EH (cell line): Measurements from ENCODE around the gene SNX30.

ENCODE experiments used
- DNase-seq: peaks from one replicate; pipeline ENCODE4 v3.0.0-alpha.2; 2015; ENCODE audit warnings: low read depth

The SNX30 gene

GRCh38 chr9:112823257-112823656 is 72.7 kb downstream of the SNX30 start:
- DNase-seq, result no peak

DNA sequence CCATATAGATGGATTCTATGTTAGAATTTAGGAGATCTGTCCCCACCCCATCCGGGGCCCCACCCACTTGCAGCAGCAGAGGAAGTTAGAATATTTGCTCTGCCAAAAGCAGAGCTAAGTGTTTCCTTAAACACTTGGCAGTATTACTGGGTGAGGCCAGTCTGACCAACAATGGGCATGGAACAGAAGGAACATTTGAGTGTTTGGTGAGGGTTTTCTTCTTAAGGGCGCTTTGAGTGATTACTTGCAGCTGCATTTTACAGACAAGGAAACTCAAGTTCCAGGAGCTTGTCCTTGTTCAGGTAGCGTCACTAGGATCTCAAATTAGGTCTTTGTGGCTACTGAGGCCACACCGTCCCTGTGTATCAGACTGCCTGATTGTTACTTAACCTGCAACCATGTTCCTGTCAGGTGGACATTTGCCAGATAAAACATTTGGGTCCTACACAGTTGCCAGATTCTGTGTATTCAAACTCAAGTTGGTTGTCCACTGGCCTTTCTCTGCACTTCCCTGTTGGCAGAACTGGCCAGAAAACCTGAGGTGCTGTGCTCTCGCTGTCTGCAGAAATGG is 80.8 kb downstream of the SNX30 start:
- DNase-seq, result no peak

DNA sequence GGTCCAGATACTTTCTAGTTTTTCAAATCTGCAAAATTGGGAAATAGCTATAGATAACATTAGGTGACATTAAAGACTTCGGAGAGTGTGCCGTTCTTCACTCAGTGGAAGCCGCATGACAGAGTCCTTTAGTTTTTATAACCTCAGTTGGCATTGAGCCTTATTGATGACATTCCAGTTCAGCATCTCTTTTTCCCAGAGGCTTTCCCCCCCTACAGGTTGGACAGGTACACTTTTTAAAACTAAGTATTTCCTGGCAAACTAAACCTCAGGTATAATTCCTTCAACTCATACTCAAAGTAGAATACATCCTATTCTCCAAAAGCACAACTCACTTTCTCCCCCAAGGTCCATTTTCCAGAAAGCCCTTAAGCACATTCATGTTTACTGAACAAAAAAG is 81.4 kb downstream of the SNX30 start:
- DNase-seq, result no peak

DNA sequence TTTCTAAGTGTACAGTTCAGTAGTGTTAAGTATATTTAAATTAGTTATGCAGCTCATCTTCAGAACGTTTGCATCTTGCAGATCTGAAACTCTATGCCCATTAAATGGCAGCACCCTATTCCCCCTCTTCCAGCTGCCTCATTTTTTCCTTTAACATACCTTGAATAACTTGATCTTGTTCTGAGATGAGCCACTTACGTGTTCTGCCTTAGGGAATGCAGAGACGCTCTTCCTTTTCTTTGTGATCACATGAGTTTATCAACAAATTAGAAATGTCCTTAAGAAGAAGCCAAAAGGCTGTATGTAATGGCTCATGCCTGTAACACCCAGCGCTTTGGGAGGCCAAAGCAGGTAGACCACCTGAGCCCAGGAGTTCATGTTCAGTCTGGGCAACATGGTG is 82.5 kb downstream of the SNX30 start:
- no peak for DNase-seq

DNA sequence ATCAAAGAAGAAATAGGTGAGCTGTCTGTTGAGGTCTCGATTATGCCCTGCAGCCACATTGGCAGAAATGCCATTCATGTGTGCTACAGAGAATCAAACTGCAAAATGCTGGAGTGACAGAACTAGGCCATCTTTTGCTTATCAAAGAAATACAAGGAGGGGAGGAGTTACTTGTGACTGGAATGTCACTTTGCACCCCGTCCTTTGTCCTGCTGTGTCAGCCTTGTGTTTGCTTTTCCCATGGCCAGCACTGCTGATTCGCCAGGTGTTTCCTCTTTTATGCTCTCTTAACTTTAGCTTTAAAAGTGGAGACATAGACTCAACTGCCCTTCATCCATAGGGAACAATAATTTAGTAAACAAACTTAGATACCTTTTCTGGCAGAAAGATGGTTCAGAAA is 85.8 kb downstream of the SNX30 start:
- DNase-seq, result no peak

- no peak for DNase-seq
Observed at GRCh38 chr9:112838342-112838741, 87.8 kb downstream of the SNX30 start.

GRCh38 chr9:112839331-112839730 is 88.8 kb downstream of the SNX30 start:
- no peak for DNase-seq

- no peak for DNase-seq
Observed at GRCh38 chr9:112841261-112841660, 90.7 kb downstream of the SNX30 start.

- no peak for DNase-seq
Observed at GRCh38 chr9:112842555-112842954, 92.0 kb downstream of the SNX30 start.

- DNase-seq, result peak; percentile 74
Observed at GRCh38 chr9:112844771-112845542, 94.4 kb downstream of the SNX30 start.

- peak; percentile 25 for DNase-seq
Observed at GRCh38 chr9:112846528-112847488, 96.2 kb downstream of the SNX30 start.

GRCh38 chr9:112848316-112849151 is 98.0 kb downstream of the SNX30 start:
- DNase-seq, result no peak

DNA sequence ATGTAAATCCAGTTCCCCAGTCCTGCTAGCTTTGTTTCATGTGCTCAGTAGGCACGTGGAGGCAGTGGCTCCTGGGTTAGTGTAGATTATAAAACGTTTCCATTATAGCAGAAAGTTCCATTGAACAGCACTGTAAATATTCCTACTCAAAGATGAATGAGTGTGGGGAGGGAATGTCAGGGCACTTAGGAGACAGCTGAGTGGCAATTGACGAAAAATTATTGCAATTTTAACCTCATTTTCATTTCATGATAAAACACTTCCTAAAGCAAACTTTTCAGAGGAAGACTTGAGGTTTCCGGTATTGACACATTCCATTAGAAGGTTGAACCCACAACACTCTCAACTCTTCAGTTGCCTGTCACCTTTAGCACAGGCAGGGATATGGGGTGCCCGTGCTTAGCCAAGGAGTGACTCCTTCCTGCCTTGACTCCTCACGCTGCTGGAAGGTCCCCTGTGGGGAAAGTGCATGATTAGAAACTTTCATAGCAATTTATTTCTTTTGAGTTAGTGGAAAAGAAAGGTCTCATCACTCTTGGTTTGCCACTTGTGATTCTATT is 98.9 kb downstream of the SNX30 start:
- no peak for DNase-seq

DNA sequence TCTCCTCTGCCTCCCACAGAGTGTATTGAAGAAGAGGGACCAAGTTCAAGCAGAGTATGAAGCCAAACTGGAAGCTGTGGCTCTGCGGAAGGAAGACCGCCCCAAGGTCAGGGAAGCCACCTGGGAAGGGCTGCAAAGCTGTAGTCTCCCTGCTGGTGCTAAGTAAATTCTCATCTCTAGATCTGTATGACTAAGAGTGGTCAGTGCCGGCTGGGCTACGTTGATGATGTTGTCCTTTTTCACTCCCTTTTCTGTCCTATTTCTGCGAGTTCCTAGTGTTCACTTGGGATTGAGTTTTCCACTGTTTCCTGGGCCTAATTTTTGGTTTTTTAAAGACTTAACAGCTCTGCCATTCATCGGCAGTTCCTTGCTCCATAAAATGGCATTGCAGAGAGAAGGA is 100.3 kb downstream of the SNX30 start:
- DNase-seq, result no peak

GRCh38 chr9:112852741-112853504 is 102.4 kb downstream of the SNX30 start:
- DNase-seq, result no peak

DNA sequence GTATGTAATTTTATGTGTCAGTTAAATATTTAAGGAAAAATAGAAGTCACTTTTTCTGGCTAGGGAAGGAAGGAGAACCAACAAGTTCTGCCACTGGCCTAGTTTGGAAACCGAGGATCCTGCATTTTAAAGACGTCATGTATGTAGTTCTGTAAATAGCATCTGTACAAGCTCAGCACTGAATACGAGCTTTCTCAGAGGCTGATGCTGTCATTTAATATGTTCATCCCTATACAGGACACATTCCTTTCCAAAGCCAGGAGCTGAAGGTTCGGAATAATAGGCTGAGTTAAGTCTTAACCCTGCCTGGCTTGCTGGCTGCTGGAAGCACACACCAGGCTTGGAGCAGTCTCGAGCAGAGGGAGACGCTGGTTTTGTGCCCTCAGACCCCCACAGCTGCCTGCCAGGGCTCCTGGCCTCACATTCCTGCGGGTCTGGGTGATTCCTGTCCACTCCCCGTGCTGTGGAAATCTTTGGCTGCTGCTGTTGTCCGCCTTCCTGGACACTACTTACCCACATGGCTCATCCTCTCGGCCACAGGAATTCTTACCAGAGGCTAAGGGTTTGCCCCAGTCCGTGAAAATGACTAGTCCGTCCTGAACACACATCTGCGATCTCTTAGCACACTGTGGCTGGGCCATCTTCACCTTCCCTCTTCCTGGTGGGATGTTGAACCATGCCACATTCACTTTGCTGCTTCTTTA is 103.5 kb downstream of the SNX30 start:
- DNase-seq, result peak; percentile 39

- DNase-seq, result no peak
Observed at GRCh38 chr9:112854657-112855056, 104.1 kb downstream of the SNX30 start.

GRCh38 chr9:112856200-112856599 is 105.6 kb downstream of the SNX30 start:
- no peak for DNase-seq

GRCh38 chr9:112856843-112857242 is 106.3 kb downstream of the SNX30 start:
- no peak for DNase-seq

GRCh38 chr9:112858005-112858404 is 107.4 kb downstream of the SNX30 start:
- DNase-seq, result no peak
